ENCODE measurements around the gene GNG12. TPM values are rescaled to one million over a fixed set of nuclear protein-coding genes. Genes with fewer than 3 reads are reported as not detected.

GNG12 gene
- total and polyA plus RNA-seq, 9 of the 15 experiments (the other 6 are each of a cell fraction or from before 2014, with no cell fraction given), result 2.6 to 6.0 (median 4.1) TPM

- TF ChIP-seq, protein P1, sequence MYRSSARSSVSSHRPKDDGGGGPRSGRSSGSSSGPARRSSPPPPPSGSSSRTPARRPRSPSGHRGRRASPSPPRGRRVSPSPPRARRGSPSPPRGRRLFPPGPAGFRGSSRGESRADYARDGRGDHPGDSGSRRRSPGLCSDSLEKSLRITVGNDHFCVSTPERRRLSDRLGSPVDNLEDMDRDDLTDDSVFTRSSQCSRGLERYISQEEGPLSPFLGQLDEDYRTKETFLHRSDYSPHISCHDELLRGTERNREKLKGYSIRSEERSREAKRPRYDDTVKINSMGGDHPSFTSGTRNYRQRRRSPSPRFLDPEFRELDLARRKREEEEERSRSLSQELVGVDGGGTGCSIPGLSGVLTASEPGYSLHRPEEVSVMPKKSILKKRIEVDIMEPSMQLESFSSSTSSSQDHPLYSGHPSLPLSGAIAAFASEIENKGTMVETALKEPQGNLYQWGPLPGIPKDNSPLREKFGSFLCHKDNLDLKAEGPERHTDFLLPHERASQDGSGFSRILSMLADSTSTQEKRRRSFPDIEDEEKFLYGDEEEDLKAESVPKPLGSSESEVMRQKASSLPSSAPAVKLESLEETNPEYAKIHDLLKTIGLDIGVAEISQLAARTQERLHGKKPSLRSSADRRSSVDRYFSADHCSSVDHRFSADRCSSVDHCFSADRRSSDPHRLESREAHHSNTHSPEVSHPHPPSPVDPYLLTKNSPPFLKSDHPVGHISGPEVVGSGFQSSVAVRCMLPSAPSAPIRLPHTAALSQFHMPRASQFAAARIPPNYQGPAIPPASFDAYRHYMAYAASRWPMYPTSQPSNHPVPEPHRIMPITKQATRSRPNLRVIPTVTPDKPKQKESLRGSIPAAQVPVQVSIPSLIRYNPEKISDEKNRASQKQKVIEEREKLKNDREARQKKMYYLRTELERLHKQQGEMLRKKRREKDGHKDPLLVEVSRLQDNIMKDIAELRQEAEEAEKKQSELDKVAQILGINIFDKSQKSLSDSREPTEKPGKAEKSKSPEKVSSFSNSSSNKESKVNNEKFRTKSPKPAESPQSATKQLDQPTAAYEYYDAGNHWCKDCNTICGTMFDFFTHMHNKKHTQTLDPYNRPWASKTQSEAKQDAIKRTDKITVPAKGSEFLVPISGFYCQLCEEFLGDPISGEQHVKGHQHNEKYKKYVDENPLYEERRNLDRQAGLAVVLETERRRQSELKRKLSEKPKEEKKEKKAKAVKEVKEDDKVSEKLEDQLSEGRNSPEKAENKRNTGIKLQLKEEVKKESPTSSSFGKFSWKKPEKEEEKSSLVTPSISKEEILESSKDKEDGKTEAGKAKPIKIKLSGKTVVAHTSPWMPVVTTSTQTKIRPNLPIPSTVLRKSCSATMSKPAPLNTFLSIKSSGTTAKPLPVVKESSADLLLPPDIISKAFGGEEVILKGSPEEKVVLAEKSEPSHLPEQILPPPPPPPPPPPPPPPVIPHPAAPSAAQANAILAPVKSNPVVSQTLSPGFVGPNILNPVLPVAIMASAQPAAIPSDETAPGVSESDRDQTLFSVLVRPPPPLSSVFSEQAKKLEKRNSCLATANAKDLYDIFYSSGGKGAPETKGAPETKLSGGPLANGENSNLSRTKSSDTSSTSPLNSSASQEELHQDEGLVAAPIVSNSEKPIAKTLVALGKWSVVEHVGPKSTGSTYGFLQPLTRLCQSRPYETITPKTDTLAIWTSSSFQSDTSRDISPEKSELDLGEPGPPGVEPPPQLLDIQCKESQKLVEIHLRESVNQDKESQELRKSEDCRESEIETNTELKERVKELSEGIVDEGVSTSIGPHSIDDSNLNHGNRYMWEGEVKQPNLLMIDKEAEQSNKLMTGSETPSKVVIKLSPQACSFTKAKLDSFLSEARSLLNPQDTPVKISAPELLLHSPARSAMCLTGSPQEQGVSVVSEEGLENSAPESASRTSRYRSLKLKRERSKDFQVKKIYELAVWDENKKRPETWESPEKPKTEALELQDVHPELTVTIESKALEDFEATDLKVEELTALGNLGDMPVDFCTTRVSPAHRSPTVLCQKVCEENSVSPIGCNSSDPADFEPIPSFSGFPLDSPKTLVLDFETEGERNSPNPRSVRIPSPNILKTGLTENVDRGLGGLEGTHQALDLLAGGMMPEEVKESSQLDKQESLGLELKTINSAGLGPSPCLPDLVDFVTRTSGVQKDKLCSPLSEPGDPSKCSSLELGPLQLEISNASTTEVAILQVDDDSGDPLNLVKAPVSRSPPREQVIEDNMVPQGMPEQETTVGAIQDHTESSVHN (IDR thresholded peaks at IDR 0.05; ENCODE audit: borderline replicate concordance in 1 of 2, low read depth in 1 of 2), result no peak
- no peak for TF ChIP-seq SREBF1 (IDR thresholded peaks at IDR 0.05; ENCODE audit: borderline replicate concordance, low read depth, low read length)
- no peak for TF ChIP-seq ARID2 (IDR thresholded peaks at IDR 0.05)
- no peak for TF ChIP-seq NR4A1 (CRISPR knock-in tag; IDR thresholded peaks at IDR 0.05)
- no peak for TF ChIP-seq NR4A1 (tag; IDR thresholded peaks at IDR 0.05)
- no peak for TF ChIP-seq MECOM (CRISPR knock-in tag; IDR thresholded peaks at IDR 0.05)
- no peak for TF ChIP-seq HDAC1 (IDR thresholded peaks at IDR 0.05)
- no peak for TF ChIP-seq ZNF212 (CRISPR knock-in tag; IDR thresholded peaks at IDR 0.05)
- TF ChIP-seq MBD2 (IDR thresholded peaks at IDR 0.05; ENCODE audit: borderline replicate concordance, low read depth), result no peak
- TF ChIP-seq, protein P2, sequence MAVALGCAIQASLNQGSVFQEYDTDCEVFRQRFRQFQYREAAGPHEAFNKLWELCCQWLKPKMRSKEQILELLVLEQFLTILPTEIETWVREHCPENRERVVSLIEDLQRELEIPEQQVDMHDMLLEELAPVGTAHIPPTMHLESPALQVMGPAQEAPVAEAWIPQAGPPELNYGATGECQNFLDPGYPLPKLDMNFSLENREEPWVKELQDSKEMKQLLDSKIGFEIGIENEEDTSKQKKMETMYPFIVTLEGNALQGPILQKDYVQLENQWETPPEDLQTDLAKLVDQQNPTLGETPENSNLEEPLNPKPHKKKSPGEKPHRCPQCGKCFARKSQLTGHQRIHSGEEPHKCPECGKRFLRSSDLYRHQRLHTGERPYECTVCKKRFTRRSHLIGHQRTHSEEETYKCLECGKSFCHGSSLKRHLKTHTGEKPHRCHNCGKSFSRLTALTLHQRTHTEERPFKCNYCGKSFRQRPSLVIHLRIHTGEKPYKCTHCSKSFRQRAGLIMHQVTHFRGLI (CRISPR knock-in tag; IDR thresholded peaks at IDR 0.05), result no peak
- TF ChIP-seq ZNF124 (CRISPR knock-in tag; IDR thresholded peaks at IDR 0.05), result no peak
- TF ChIP-seq E2F3 (CRISPR knock-in tag; IDR thresholded peaks at IDR 0.05), result no peak
- TF ChIP-seq E2F8 (IDR thresholded peaks at IDR 0.05; ENCODE audit: low read depth, partially characterized antibody), result no peak
- TF ChIP-seq NCOA2 (IDR thresholded peaks at IDR 0.05; ENCODE audit: partially characterized antibody in 2 of 2), result no peak
- no peak for TF ChIP-seq RBM25 (IDR thresholded peaks at IDR 0.05; ENCODE audit: low read depth, low read length, severe bottlenecking)
- TF ChIP-seq WHSC1 (IDR thresholded peaks at IDR 0.05; ENCODE audit: low read length), result no peak
- TF ChIP-seq MCM7 (IDR thresholded peaks at IDR 0.05), result no peak
These were observed 147.6 kb downstream of the GNG12 start (continued) for GRCh38 chr1:67685558-67686266.

Data from K562 (cell line).